Pancreas (tissue), 10 donors: ENCODE measurements around the gene FHIT. TPM values are rescaled to one million over a fixed set of nuclear protein-coding genes. Genes with fewer than 3 reads are reported as not detected.
A peak's percentile ranks its signal among the peaks of the same experiment; 100 is the strongest.

Experiments
- ATAC-seq, 4 donors: fragments of 200-7000 bp; cut with Tn5 transposase; one replicate each; pipeline versions ENCODE4 v1.8.0 to v1.9.1; 2020; ENCODE audit warnings: mild to moderate bottlenecking in 4 of 4, moderate library complexity in 4 of 4
- DNase-seq, 6 donors: peaks; one replicate each; pipeline ENCODE4 v3.0.0-alpha.2; 2020
- FAIRE-seq: peaks from 2 replicates; lab custom pipeline; 2012; peaks lifted over from hg19 to GRCh38; lab: Jason Lieb, UNC
- H3K27ac ChIP-seq, 4 donors: fragments of 200-600 bp; sonication (generic); 1 replicate in 3 of 4; 2 replicates in 1 of 4; pipeline versions ENCODE4 v1.5.0 to v1.8.0; 2020
- H3K27me3 ChIP-seq, 4 donors: fragments of 200-600 bp; one replicate each; pipeline ENCODE4 v1.8.0; 2021
- H3K36me3 ChIP-seq, 3 donors: fragments of 200-600 bp; sonication (generic) in 1 of 3; one replicate each; pipeline versions ENCODE4 v1.5.0 to v1.8.0; 2020 to 2021
- H3K4me1 ChIP-seq, 3 donors: fragments of 200-600 bp; one replicate each; pipeline ENCODE4 v1.8.0; 2021
- H3K4me3 ChIP-seq, 4 donors: fragments of 200-600 bp; sonication (generic) in 2 of 4; one replicate each; pipeline versions ENCODE4 v1.5.0 to v1.8.0; 2020 to 2021
- H3K9me3 ChIP-seq, 4 donors: fragments of 200-600 bp; one replicate each; pipeline ENCODE4 v1.8.0; 2021
- WGBS, 2 donors: extraction: QIAGEN DNeasy Blood & Tissue Kit; methylation state at CpG; one replicate each; pipeline ENCODE4 v1.1.7; 2013; 5-methylcytosine and 5-hydroxymethylcytosine counted together
- intact Hi-C, 3 donors: fragments of 100-400 bp; cut with DNase I; formaldehyde crosslinking; loops; one replicate each; pipeline versions ENCODE4 v1.11.1 to v1.14.2; 2022
- polyA plus RNA-seq, 2 donors: library from polyadenylated mRNA; stranded (reverse); fragments of 200-250 nt; gene quantifications; one replicate each; pipeline ENCODE4 v1.2.3, GENCODE V29; 2013
- total RNA-seq, 6 donors: library from RNA; stranded (reverse); fragmentation: NEBNext Ultra II Directional in 4 of 6; extraction: Animal tissue kit (Norgen Biotek cat#: 25700) in 4 of 6; gene quantifications; one replicate each; pipeline versions ENCODE4 v1.2.1 to v1.2.4, GENCODE V29; 2021 to 2023
- TF ChIP-seq, protein P1 (sequence below), 4 donors: fragments of 200-600 bp; sonication (generic) in 3 of 4; IDR thresholded peaks; one replicate each; pipeline versions ENCODE4 v1.5.0 to v1.8.0; 2021; ENCODE audit warnings: antibody characterized with exemption in 4 of 4
- donor health status: healthy with polysubstance abuse.
- donor health status: DM: no; HTN: no; CAD: no; lungs with moderate emphysema.
- donor health status: DM: no; HTN: no; CAD: no.
- donor health status: control.
- donor health status: control.
- donor health status: Bipolar disorder and iron deficiency.
- donor health status: DM: yes; HTN: yes; CAD: no.
- donor health status: DM: no; HTN: no; CAD: no.
- donor health status: DM: no; HTN: no; CAD: no.
- donor health status: DM: yes; HTN: yes; CAD: no.

Gene FHIT
- total and polyA plus RNA-seq, 8 donors, result 4.8 to 15.7 (median 8.0) TPM

DNA sequence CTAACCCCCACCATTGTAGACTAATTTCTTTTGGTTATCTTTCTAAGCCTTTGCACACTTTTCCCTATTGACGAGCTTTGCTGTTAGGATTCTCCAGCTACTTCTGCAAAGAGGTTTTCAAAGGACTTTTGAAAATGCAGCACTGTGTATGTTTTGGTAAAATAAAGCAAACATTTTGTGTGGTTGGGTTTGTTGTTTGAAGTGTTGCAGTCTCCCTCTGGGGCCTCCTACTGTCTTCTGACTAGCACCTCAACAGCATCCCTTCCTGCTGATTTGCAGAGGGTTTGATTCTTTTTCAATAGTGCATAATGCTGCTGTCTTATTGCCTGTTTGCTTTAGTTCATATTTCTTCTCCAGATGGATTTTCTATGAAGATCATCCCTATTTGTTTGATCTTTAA, 1426.4 kb downstream of the FHIT start:
- H3K27me3 ChIP-seq, result no peaks in the 10 kb centered on the region
- H3K36me3 ChIP-seq, result no peaks in the 10 kb centered on the region
- H3K4me3 ChIP-seq, result no peak overlapping the region
- WGBS, 2 donors, result 0% methylated on average over 1 of the region's 1 CpG
- ATAC-seq, result no peak
- no peak overlapping the region for H3K27ac ChIP-seq
- TF ChIP-seq, protein P1, sequence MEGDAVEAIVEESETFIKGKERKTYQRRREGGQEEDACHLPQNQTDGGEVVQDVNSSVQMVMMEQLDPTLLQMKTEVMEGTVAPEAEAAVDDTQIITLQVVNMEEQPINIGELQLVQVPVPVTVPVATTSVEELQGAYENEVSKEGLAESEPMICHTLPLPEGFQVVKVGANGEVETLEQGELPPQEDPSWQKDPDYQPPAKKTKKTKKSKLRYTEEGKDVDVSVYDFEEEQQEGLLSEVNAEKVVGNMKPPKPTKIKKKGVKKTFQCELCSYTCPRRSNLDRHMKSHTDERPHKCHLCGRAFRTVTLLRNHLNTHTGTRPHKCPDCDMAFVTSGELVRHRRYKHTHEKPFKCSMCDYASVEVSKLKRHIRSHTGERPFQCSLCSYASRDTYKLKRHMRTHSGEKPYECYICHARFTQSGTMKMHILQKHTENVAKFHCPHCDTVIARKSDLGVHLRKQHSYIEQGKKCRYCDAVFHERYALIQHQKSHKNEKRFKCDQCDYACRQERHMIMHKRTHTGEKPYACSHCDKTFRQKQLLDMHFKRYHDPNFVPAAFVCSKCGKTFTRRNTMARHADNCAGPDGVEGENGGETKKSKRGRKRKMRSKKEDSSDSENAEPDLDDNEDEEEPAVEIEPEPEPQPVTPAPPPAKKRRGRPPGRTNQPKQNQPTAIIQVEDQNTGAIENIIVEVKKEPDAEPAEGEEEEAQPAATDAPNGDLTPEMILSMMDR (IDR thresholded peaks at IDR 0.05), result no peak
- no peaks in the 10 kb centered on the region for H3K4me1 ChIP-seq
- DNase-seq, result no peak
- no peaks in the 10 kb centered on the region for H3K9me3 ChIP-seq
- intact Hi-C loops, result no loop called here
- FAIRE-seq, result no peak

DNA sequence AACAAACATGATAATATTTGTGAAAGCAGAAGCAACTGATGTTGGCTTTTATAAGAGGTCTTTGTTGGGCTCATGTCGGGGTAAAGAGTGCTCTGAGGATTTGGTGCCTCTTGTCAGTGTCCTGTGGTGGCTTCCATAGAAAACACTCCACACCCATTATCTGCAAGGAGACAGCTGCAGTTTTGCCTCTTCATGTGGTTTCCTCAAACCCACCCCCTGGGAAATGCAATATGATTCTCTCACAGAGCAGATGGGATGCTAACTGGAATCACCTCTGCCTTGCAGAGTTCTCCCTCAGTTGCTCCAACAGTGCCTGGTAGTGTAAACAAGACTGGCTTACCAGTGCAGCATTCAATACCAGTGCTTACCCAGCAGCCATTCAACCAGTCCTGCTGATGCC, 1430.0 kb downstream of the FHIT start:
- FAIRE-seq (no peak), ATAC-seq (no peak), DNase-seq (no peak)
- TF ChIP-seq, protein P1 (IDR thresholded peaks at IDR 0.05), result no peak
- no peaks in the 10 kb centered on the region for H3K4me1 ChIP-seq
- H3K27me3 ChIP-seq, result no peaks in the 10 kb centered on the region
- H3K4me3 ChIP-seq, result no peak overlapping the region
- H3K27ac ChIP-seq, result no peak overlapping the region
- intact Hi-C loops, result no loop called here
- WGBS, 2 donors, result 80 to 91% methylated on average over 1 of the region's 1 CpG
- H3K36me3 ChIP-seq, result no peaks in the 10 kb centered on the region
- no peaks in the 10 kb centered on the region for H3K9me3 ChIP-seq

DNA sequence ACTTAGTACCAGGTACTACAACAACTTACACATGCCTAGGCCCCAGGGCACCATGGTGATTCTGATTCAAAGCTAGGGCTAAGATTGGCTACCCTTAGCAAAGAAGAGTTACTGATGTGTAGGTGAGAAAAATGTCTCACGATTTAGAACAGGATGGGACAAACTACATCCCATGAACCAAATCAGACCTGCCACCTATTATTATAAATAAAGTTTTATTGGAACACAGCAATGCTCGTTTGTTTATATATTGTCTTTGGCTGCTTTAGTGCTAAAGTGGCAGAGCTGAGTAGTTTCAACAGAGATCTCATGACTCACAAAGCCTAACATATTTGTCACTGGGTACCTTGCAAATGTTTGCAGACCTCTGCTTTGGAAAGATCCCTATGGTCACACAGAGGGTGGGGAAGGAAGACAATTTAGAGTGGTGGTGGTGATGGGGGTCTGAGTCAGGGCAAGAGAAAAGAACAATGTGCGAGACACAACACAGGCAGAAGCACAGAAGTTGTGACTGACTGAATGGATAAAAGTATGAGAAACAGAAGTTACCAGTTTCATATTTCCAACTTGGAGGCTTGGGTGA, 1430.8 kb downstream of the FHIT start:
- DNase-seq (no peak), ATAC-seq (no peak), FAIRE-seq (no peak)
- Histone ChIP-seq H3K4me3 (no peak overlapping the region), H3K4me1 (no peaks in the 10 kb centered on the region), H3K27ac (no peak overlapping the region), H3K27me3 (no peaks in the 10 kb centered on the region), H3K36me3 (no peaks in the 10 kb centered on the region), H3K9me3 (no peaks in the 10 kb centered on the region)
- intact Hi-C loops, result no loop called here
- TF ChIP-seq, protein P1 (IDR thresholded peaks at IDR 0.05), result no peak
- WGBS, 2 donors, result 73 to 82% methylated on average over 3 of the region's 3 CpGs

DNA sequence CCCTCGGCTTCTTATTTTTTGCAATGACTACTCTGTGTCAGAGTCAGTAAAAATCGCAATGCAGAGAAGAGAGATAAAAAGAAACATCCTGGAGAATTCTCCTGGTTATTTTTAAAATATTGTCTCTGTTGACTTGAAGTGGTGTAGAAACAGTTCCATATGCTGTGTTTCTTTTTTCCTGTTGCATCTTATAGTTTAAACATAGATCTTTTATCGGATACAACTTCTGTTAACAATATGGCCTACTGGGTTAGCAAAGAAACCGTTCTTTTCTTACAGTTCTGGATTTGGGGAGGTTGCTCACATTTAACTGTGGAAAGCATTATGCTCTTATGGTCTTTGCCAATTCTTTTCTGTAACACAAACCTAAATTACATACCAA, 1432.3 kb downstream of the FHIT start:
- FAIRE-seq (no peak), DNase-seq (no peak), ATAC-seq (no peak)
- 92 to 93% methylated on average over 4 of the region's 4 CpGs for WGBS, 2 donors
- Histone ChIP-seq H3K27ac (no peak overlapping the region), H3K27me3 (no peaks in the 10 kb centered on the region), H3K4me3 (no peak overlapping the region), H3K4me1 (no peaks in the 10 kb centered on the region), H3K36me3 (no peaks in the 10 kb centered on the region), H3K9me3 (no peaks in the 10 kb centered on the region)
- TF ChIP-seq, protein P1 (IDR thresholded peaks at IDR 0.05), result no peak
- intact Hi-C loops, result no loop called here

DNA sequence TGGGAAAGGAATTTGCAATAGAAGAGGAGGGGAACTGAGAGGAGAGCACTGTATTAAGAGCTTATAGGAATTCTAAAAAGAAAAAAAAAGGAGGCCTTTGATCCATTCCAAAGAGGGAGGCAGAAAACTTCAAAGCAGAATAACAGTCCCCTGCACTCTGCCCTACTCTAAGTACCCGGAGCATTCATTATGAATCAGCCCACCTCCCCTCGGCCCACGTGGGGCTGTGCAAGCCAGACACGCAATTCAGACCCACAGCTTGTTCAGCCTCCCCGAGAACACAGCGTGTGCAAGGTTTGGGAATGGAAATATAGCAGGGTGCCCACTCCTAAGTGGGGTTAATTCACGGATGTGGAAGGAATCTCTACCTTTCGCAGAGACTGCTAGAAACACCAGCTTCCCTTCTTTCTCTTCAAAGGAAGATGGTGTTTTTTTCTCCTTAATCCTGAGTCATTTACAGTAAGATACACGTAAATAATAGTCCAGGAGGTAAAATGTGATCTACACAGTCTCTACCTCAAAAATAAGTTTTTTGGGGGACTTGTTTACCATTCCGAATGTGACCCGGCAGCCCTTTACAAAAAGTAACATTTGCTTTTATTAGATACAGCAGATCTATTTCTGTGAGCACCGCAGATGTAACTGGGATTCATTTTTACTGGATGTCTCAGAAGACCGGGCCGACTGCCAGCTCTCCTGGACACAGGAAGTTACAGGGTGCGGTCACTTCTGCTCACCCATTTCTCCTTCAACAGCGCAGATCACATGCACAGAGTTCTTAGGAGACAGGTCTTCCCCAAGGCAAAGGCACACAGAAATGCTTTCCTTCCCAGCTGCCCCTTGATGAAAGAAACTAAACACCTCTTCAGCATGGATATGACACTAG, 1433.0 kb downstream of the FHIT start:
- Histone ChIP-seq H3K27ac (no peak overlapping the region), H3K36me3 (no peaks in the 10 kb centered on the region), H3K4me1 (no peaks in the 10 kb centered on the region), H3K4me3 (no peak overlapping the region), H3K9me3 (no peaks in the 10 kb centered on the region), H3K27me3 (no peaks in the 10 kb centered on the region)
- intact Hi-C loops, result no loop called here
- TF ChIP-seq, protein P1 (IDR thresholded peaks at IDR 0.05), result no peak
- peak in 3 of 6 donors; percentile 23 to 56 (median 30) for DNase-seq
- ATAC-seq, result peak in 3 of 4 donors; percentile 47 to 74 (median 67)
- no peak for FAIRE-seq
- WGBS, 2 donors, result 71 to 75% methylated on average over 16 of the region's 16 CpGs
